Left ventricle myocardium inferior (tissue), 1 donor: ENCODE measurements around the gene CASR. TPM values are rescaled to one million over a fixed set of nuclear protein-coding genes. Genes with fewer than 3 reads are reported as not detected.

Experiments used
- DNase-seq: peaks from one replicate; pipeline ENCODE4 v3.0.0-alpha.2; 2020
- H3K27ac ChIP-seq: fragments of 200-600 bp; replicated peaks from 2 replicates; pipeline ENCODE4 v1.8.0; 2021
- H3K27me3 ChIP-seq: fragments of 200-600 bp; 2 replicates; pipeline ENCODE4 v1.8.0; 2021; ENCODE audit warnings: low read depth
- H3K36me3 ChIP-seq: fragments of 200-600 bp; 2 replicates; pipeline ENCODE4 v1.8.0; 2021
- H3K4me1 ChIP-seq: fragments of 200-600 bp; 2 replicates; pipeline ENCODE4 v1.8.0; 2021
- H3K4me3 ChIP-seq: fragments of 200-600 bp; 2 replicates; pipeline ENCODE4 v1.8.0; 2021; ENCODE audit warnings: mild to moderate bottlenecking, moderate library complexity
- H3K9me3 ChIP-seq: fragments of 200-600 bp; replicated peaks from 2 replicates; pipeline ENCODE4 v1.8.0; 2021
- CTCF ChIP-seq: fragments of 200-600 bp; IDR thresholded peaks from 2 replicates; pipeline ENCODE4 v1.8.0; 2021; ENCODE audit warnings: antibody characterized with exemption, mild to moderate bottlenecking, borderline replicate concordance
- intact Hi-C: fragments of 100-400 bp; cut with micrococcal nuclease; formaldehyde crosslinking; loops from one replicate; pipeline ENCODE4 v1.11.0; 2022
- total RNA-seq: library from RNA; stranded (reverse); fragmentation: NEBNext Ultra II Directional; extraction: Animal tissue kit (Norgen Biotek cat#: 25700); gene quantifications from one replicate; pipeline ENCODE4 v1.2.1, GENCODE V29; 2021
- donor health status: DM: no; HTN: yes; CAD: no; lungs with severe emphysema.

CASR gene
- total RNA-seq, 1 donor from 2014 or later = not detected

GRCh38 chr3:122307094-122307687 lies 123.7 kb downstream of the CASR start:
- H3K4me3 ChIP-seq = no peak overlapping the region
- no peaks in the 10 kb centered on the region for H3K4me1 ChIP-seq
- DNase-seq = no peak
- no peak for TF ChIP-seq CTCF
- intact Hi-C loops = no loop called here
- H3K9me3 ChIP-seq = no peaks in the 10 kb centered on the region
- H3K36me3 ChIP-seq = no peaks in the 10 kb centered on the region
- no peaks in the 10 kb centered on the region for H3K27me3 ChIP-seq
- no peak overlapping the region for H3K27ac ChIP-seq

GRCh38 chr3:122307976-122308375 lies 124.5 kb downstream of the CASR start:
- Histone ChIP-seq H3K9me3 (no peaks in the 10 kb centered on the region), H3K4me3 (no peak overlapping the region), H3K36me3 (no peaks in the 10 kb centered on the region), H3K4me1 (no peaks in the 10 kb centered on the region), H3K27me3 (no peaks in the 10 kb centered on the region), H3K27ac (no peak overlapping the region)
- DNase-seq = no peak
- TF ChIP-seq CTCF = no peak
- intact Hi-C loops = no loop called here

GRCh38 chr3:122310361-122310760 lies 126.9 kb downstream of the CASR start:
- no peak for DNase-seq
- no peak overlapping the region for H3K27ac ChIP-seq
- TF ChIP-seq CTCF = no peak
- H3K4me3 ChIP-seq = no peak overlapping the region
- no peaks in the 10 kb centered on the region for H3K4me1 ChIP-seq
- no peaks in the 10 kb centered on the region for H3K9me3 ChIP-seq
- intact Hi-C loops = no loop called here
- no peaks in the 10 kb centered on the region for H3K36me3 ChIP-seq
- peaks cover 12% of the 10 kb centered on the region for H3K27me3 ChIP-seq

GRCh38 chr3:122312826-122313225 lies 129.4 kb downstream of the CASR start:
- Histone ChIP-seq H3K27ac (no peak overlapping the region), H3K4me1 (no peaks in the 10 kb centered on the region), H3K4me3 (no peak overlapping the region), H3K9me3 (no peaks in the 10 kb centered on the region), H3K27me3 (peaks cover 28% of the 10 kb centered on the region), H3K36me3 (no peaks in the 10 kb centered on the region)
- no peak for TF ChIP-seq CTCF
- intact Hi-C loops = no loop called here
- no peak for DNase-seq

GRCh38 chr3:122313281-122313680 lies 129.8 kb downstream of the CASR start:
- Histone ChIP-seq H3K4me1 (no peaks in the 10 kb centered on the region), H3K27me3 (peaks cover 28% of the 10 kb centered on the region), H3K36me3 (no peaks in the 10 kb centered on the region), H3K4me3 (no peak overlapping the region), H3K27ac (no peak overlapping the region), H3K9me3 (no peaks in the 10 kb centered on the region)
- intact Hi-C loops = no loop called here
- no peak for DNase-seq
- no peak for TF ChIP-seq CTCF
